Measurements from ENCODE around the gene CCL25.

- TF ChIP-seq POLR2A (IDR thresholded peaks at IDR 0.05) (no peak), EP300 (IDR thresholded peaks at IDR 0.05) (no peak)
Observed at GRCh38 chr19:8045872-8046568, 6.5 kb upstream of the CCL25 start.

All from upper lobe of left lung (tissue), 4 donors.